SHP77 (cell line): ENCODE measurements around the gene CEBPG.

Experiments used
- DNase-seq, 2 experiments: peaks; one replicate each; lab custom pipeline; 2025; lab: John Stamatoyannopoulos, UW

Gene CEBPG

GRCh38 chr19:33373453-33374235 lies at the start of gene CEBPG:
TSS of gene CEBPG (plus strand) at chr19:33373709. CDS start at chr19:33379240, 5,531 bp downstream.
- DNase-seq: peak; percentile 76 to 78

- no peak for DNase-seq
Measured at GRCh38 chr19:33324628-33325027, 48.9 kb upstream of the CEBPG start.

GRCh38 chr19:33325920-33326319 lies 47.6 kb upstream of the CEBPG start:
- DNase-seq: no peak

GRCh38 chr19:33329060-33329459 lies 44.4 kb upstream of the CEBPG start:
- DNase-seq: no peak

- DNase-seq: no peak
Measured at GRCh38 chr19:33329736-33330135, 43.8 kb upstream of the CEBPG start.

- DNase-seq: no peak
Measured at GRCh38 chr19:33332248-33332647, 41.3 kb upstream of the CEBPG start.

- DNase-seq: no peak
Measured at GRCh38 chr19:33333151-33333550, 40.4 kb upstream of the CEBPG start.

- no peak for DNase-seq
Measured at GRCh38 chr19:33333642-33334041, 39.9 kb upstream of the CEBPG start.

GRCh38 chr19:33334271-33334670 lies 39.2 kb upstream of the CEBPG start:
- no peak for DNase-seq

GRCh38 chr19:33335446-33335845 lies 38.1 kb upstream of the CEBPG start:
- DNase-seq: no peak

GRCh38 chr19:33339016-33339984 lies 34.2 kb upstream of the CEBPG start:
- DNase-seq: no peak

- DNase-seq: no peak
Measured at GRCh38 chr19:33340991-33341390, 32.5 kb upstream of the CEBPG start.

GRCh38 chr19:33343301-33343700 lies 30.2 kb upstream of the CEBPG start:
- DNase-seq: no peak

- DNase-seq: no peak
Measured at GRCh38 chr19:33343859-33344572, 29.5 kb upstream of the CEBPG start.

- DNase-seq: no peak
Measured at GRCh38 chr19:33344573-33344925, 29.0 kb upstream of the CEBPG start.

- DNase-seq: no peak
Measured at GRCh38 chr19:33345163-33345562, 28.3 kb upstream of the CEBPG start.

GRCh38 chr19:33346665-33347064 lies 26.8 kb upstream of the CEBPG start:
- no peak for DNase-seq

- DNase-seq: no peak
Measured at GRCh38 chr19:33347300-33347699, 26.2 kb upstream of the CEBPG start.

- DNase-seq: no peak
Measured at GRCh38 chr19:33348301-33349010, 25.1 kb upstream of the CEBPG start.

GRCh38 chr19:33349319-33350289 lies 23.9 kb upstream of the CEBPG start:
- no peak for DNase-seq
